GM10248 (cell line): ENCODE measurements around the gene PSMG1.
A peak's percentile ranks its signal among the peaks of the same experiment; 100 is the strongest.

Source experiments
- CTCF ChIA-PET: fragments of 300-600 bp; sonication (Branson Sonifier 250); formaldehyde crosslinking; extraction: SDS; loops from one replicate; lab custom pipeline; 2021; ENCODE audit warnings: antibody characterized with exemption; lab: Yijun Ruan, JAX
- POLR2A ChIA-PET: fragments of 350-650 bp; sonication (Branson Sonifier 250); formaldehyde crosslinking; extraction: SDS; loops from one replicate; lab custom pipeline; 2020; ENCODE audit warnings: antibody characterized with exemption; lab: Yijun Ruan, JAX
- DNase-seq: peaks from one replicate; pipeline ENCODE4 v3.0.0; 2012; ENCODE audit errors: extremely low spot score
- TF ChIP-seq, protein P1 (sequence below): IDR thresholded peaks from 2 replicates; pipeline ENCODE4 v1.5.1; 2012; ENCODE audit warnings: mild to moderate bottlenecking, low read depth; ENCODE audit errors: extremely low read depth, missing control alignments, control extremely low read depth

PSMG1 gene

GRCh38 chr21:39134288-39134810 lies 48.9 kb downstream of the PSMG1 start:
- TF ChIP-seq, protein P1, sequence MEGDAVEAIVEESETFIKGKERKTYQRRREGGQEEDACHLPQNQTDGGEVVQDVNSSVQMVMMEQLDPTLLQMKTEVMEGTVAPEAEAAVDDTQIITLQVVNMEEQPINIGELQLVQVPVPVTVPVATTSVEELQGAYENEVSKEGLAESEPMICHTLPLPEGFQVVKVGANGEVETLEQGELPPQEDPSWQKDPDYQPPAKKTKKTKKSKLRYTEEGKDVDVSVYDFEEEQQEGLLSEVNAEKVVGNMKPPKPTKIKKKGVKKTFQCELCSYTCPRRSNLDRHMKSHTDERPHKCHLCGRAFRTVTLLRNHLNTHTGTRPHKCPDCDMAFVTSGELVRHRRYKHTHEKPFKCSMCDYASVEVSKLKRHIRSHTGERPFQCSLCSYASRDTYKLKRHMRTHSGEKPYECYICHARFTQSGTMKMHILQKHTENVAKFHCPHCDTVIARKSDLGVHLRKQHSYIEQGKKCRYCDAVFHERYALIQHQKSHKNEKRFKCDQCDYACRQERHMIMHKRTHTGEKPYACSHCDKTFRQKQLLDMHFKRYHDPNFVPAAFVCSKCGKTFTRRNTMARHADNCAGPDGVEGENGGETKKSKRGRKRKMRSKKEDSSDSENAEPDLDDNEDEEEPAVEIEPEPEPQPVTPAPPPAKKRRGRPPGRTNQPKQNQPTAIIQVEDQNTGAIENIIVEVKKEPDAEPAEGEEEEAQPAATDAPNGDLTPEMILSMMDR = no peak
- DNase-seq = no peak
- POLR2A ChIA-PET = no interaction called here
- CTCF ChIA-PET = interaction anchor here (0.9 to 1.4 kb wide), 2 partner anchors 14 to 28 kb away, joined by 3 to 4 read pairs; no protein-coding TSS in a partner anchor

DNA sequence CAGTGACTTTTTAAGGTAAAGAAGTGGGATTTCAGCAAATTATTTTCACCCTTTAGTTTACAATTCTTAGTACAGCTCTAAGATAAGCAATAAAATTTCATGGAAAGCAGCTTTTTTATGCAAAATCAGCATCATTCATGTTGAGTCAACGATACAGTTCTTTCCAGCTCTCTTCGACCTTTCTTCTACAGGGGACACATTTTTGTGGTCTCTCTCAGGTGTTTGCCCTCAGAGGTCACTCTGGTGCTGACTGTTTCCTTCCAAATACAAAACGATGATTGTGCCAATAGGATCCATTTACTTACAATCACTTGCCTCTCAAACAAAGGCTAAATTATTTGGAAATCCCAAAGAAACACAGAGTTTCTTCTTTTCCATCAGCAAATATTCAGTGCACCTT lies 51.0 kb downstream of the PSMG1 start:
- ChIA-PET CTCF (no interaction called here), POLR2A (no interaction called here)
- no peak for DNase-seq
- TF ChIP-seq, protein P1 = no peak

DNA sequence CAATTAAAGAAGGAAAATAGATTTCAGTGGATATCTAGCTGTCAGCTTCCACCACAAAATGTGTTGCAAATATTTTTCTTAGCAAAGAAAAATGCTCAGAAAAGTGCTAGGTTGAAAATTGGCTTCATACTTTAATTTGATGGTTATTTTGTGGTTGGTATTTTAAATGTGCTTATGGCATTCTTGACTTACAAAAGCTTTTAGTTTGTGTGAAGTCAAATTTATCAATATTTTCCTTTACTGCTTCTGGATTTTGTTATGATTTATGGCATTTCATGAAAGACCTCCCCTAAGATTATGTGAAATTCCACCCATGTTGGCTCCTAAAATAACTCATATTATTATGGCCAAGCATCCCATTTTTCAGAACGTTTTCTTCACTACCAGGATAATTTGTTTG lies 51.5 kb downstream of the PSMG1 start:
- ChIA-PET POLR2A (no interaction called here), CTCF (no interaction called here)
- DNase-seq = no peak
- TF ChIP-seq, protein P1 = no peak

DNA sequence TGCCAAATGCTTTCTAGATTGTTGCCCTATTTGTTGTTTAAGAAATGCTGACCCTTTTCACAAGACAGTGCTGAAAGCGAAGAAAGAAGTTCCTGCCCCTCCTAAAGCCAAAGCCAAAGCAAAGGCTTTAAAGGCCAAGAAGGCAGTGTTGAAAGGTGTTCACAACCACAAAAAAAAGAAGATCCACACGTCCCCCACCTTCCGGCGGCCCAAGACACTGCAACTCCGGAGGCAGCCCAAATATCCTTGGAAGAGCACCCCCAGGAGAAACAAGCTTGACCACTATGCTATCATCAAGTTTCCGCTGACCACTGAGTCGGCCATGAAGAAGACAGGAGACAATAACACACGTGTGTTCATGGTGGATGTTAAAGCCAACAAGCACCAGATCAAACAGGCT lies 55.7 kb downstream of the PSMG1 start:
- TF ChIP-seq, protein P1 = no peak
- no peak for DNase-seq
- ChIA-PET POLR2A (no interaction called here), CTCF (interaction anchor here (1.4 kb wide), 2 partner anchors 18 to 622 kb away, joined by 3 read pairs; no protein-coding TSS in a partner anchor)

DNA sequence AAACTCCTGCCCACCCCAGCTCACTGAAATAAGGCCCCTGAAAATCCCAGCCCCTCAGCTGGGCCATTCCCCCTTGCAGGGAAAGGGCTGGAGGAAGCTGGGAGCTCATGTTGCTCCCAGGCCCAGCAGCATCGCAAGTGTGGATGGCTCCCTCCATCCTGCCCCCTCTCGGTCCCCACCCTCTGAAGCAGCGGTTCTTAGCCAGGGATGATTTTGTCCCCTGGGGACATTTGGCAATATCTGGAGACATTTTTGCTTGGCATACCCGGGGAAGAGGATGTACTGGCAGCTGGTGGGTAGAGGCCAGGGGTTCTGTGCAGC lies 56.8 kb downstream of the PSMG1 start:
- TF ChIP-seq, protein P1 = no peak
- ChIA-PET CTCF (interaction anchor here (1.0 to 1.9 kb wide), 5 partner anchors 11 to 621 kb away, joined by 3 to 5 read pairs (median 3); no protein-coding TSS in a partner anchor), POLR2A (no interaction called here)
- DNase-seq = no peak

DNA sequence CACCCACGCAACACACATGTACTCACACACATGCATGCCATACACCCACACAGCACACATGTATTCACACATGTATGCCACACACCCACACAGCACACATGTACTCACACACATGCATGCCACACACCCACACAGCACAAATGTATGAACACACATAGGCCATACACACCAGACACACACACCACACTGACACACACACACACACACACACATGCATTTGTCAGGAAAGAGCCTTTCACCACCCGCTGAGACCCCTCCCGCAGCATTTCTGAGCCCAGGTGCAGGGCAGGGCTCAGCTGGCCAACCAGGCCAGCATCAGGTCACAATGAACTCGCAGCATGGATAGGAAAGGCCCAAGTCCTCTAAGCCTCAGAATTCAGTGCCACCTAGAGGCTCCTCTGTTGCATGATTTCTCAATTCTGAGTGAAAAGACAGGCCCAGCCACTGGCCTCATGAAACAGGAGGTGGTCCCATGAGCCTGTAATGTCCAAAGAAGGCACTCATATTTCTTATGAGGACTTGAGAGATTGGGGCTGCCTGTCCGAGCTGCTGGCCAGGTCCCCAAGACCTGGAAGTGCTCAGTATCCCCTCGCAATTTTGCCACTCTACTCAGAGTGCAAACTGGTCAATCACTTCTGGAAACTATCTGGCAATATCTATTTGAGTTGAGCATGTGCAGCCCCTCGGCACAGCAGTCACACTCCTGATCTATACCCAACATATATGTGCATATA lies 57.3 kb downstream of the PSMG1 start:
- ChIA-PET CTCF (interaction anchor here (1.0 to 1.9 kb wide), 6 partner anchors 11 to 620 kb away, joined by 3 to 5 read pairs (median 3); no protein-coding TSS in a partner anchor), POLR2A (no interaction called here)
- TF ChIP-seq, protein P1 = peak; percentile 58
- peak; percentile 39 for DNase-seq
